Measurements from ENCODE around the gene RAPGEF1.
"Not testable (repeated sequence)": the region's sequence is repeated elsewhere in the genome, so short reads cannot be mapped to it uniquely, and the experiment has no call there.

DNA sequence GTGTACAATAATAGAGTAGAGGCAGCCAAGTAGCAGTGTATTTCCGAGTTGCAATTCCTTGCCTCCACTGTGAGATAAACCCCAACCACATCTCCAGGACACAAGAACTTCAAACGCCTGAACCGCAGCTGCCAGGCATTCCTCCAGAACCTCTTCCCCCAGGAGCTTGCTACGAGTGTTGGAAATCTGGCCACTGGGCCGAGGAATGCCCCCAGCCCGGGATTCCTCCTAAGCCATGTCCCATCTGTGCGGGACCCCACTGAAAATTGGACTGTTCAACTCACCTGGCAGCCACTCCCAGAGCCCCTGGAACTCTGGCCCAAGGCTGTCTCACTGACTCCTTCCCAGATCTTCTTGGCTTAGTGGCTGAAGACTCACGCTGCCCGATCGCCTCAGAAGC, 190.7 kb downstream of the RAPGEF1 start:
- TF ChIP-seq, protein P1, sequence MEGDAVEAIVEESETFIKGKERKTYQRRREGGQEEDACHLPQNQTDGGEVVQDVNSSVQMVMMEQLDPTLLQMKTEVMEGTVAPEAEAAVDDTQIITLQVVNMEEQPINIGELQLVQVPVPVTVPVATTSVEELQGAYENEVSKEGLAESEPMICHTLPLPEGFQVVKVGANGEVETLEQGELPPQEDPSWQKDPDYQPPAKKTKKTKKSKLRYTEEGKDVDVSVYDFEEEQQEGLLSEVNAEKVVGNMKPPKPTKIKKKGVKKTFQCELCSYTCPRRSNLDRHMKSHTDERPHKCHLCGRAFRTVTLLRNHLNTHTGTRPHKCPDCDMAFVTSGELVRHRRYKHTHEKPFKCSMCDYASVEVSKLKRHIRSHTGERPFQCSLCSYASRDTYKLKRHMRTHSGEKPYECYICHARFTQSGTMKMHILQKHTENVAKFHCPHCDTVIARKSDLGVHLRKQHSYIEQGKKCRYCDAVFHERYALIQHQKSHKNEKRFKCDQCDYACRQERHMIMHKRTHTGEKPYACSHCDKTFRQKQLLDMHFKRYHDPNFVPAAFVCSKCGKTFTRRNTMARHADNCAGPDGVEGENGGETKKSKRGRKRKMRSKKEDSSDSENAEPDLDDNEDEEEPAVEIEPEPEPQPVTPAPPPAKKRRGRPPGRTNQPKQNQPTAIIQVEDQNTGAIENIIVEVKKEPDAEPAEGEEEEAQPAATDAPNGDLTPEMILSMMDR (IDR thresholded peaks at IDR 0.05; ENCODE audit: insufficient read depth, low read length), result not testable (repeated sequence)
- TF ChIP-seq, protein P2, sequence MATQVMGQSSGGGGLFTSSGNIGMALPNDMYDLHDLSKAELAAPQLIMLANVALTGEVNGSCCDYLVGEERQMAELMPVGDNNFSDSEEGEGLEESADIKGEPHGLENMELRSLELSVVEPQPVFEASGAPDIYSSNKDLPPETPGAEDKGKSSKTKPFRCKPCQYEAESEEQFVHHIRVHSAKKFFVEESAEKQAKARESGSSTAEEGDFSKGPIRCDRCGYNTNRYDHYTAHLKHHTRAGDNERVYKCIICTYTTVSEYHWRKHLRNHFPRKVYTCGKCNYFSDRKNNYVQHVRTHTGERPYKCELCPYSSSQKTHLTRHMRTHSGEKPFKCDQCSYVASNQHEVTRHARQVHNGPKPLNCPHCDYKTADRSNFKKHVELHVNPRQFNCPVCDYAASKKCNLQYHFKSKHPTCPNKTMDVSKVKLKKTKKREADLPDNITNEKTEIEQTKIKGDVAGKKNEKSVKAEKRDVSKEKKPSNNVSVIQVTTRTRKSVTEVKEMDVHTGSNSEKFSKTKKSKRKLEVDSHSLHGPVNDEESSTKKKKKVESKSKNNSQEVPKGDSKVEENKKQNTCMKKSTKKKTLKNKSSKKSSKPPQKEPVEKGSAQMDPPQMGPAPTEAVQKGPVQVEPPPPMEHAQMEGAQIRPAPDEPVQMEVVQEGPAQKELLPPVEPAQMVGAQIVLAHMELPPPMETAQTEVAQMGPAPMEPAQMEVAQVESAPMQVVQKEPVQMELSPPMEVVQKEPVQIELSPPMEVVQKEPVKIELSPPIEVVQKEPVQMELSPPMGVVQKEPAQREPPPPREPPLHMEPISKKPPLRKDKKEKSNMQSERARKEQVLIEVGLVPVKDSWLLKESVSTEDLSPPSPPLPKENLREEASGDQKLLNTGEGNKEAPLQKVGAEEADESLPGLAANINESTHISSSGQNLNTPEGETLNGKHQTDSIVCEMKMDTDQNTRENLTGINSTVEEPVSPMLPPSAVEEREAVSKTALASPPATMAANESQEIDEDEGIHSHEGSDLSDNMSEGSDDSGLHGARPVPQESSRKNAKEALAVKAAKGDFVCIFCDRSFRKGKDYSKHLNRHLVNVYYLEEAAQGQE (IDR thresholded peaks at IDR 0.05; ENCODE audit: insufficient replicate concordance, low read depth), result not testable (repeated sequence)
- TF ChIP-seq POLR2AphosphoS5 (IDR thresholded peaks at IDR 0.05; ENCODE audit: low read depth), result not testable (repeated sequence)
